HepG2 (cell line): ENCODE results near the gene TRIM69. TPM values are rescaled to one million over a fixed set of nuclear protein-coding genes. Genes with fewer than 3 reads are reported as not detected.

ENCODE experiments used
- ATAC-seq: fragments of 200-7000 bp; cut with Tn5 transposase; 3 replicates; pipeline ENCODE4 v1.9.1; 2020; ENCODE audit warnings: mild to moderate bottlenecking, moderate library complexity
- BruUV-seq: library from RNA; stranded (reverse); fragments of 400-500 nt; replicated peaks from 2 replicates; lab custom pipeline; 2021; lab: Mats Ljungman, UMichigan
- CTCF ChIA-PET: fragments of 300-600 bp; formaldehyde crosslinking; extraction: SDS; loops from one replicate; lab custom pipeline; 2021; ENCODE audit warnings: low total read pairs, inconsistent platforms, low intra/inter-chr PET ratio; lab: Yijun Ruan, JAX
- POLR2A ChIA-PET: fragments of 350-600 bp; sonication (Branson Sonifier 250); formaldehyde crosslinking; loops from one replicate; lab custom pipeline; 2020; ENCODE audit warnings: antibody characterized with exemption, inconsistent platforms; lab: Yijun Ruan, JAX
- DNase-seq: peaks from one replicate; pipeline ENCODE4 v3.0.0-alpha.2; 2015; ENCODE audit warnings: low spot score
- FAIRE-seq: peaks from 3 replicates; lab custom pipeline; 2011; peaks lifted over from hg19 to GRCh38; lab: Jason Lieb, UNC
- H2AFZ ChIP-seq: one replicate; pipeline ENCODE4 v1.6.1; 2011; ENCODE audit warnings: low read length, inconsistent platforms
- H3K27ac ChIP-seq: fragments of 300-600 bp; 3 replicates; pipeline ENCODE4 v1.8.0; 2011; ENCODE audit warnings: mixed run types, mild to moderate bottlenecking, mixed read lengths, low read length, inconsistent platforms; ENCODE audit not compliant: insufficient read depth; ENCODE audit errors: extremely low read length
- H3K27me3 ChIP-seq, 2 experiments: fragments of 200-600 bp in 1 of 2; 2 replicates in 1 of 2; 3 replicates in 1 of 2; pipeline versions ENCODE4 v1.6.0 to v1.8.0; 2011; ENCODE audit warnings: low read length in 2 of 2, mild to moderate bottlenecking in 2 of 2, moderate library complexity in 2 of 2, inconsistent platforms in 1 of 2; ENCODE audit not compliant: insufficient read depth in 2 of 2, control insufficient read depth in 1 of 2
- H3K36me3 ChIP-seq, 2 experiments: fragments of 200-600 bp in 1 of 2; replicated peaks in 1 of 2; 2 replicates in 1 of 2; 3 replicates in 1 of 2; pipeline versions ENCODE4 v1.5.1 to v1.8.0; 2011; ENCODE audit warnings: low read length in 2 of 2, inconsistent platforms in 1 of 2; ENCODE audit not compliant: insufficient read depth in 2 of 2, control insufficient read depth in 1 of 2
- H3K4me1 ChIP-seq: 2 replicates; pipeline ENCODE4 v1.5.1; 2012; ENCODE audit warnings: low read length, inconsistent platforms; ENCODE audit not compliant: insufficient read depth
- H3K4me2 ChIP-seq: 2 replicates; pipeline ENCODE4 v1.6.0; 2011; ENCODE audit warnings: low read depth, low read length, inconsistent platforms
- H3K4me3 ChIP-seq, 3 experiments: fragments of 200-600 bp in 1 of 3; sonication (generic), shearing (Covaris generic) in 1 of 3; replicated peaks in 1 of 3; 2 replicates each; pipeline ENCODE4 v1.5.1; 2011 to 2016; ENCODE audit warnings: low read length in 3 of 3, inconsistent platforms in 2 of 3, low read depth in 2 of 3, mild to moderate bottlenecking in 2 of 3, control low read depth in 1 of 3, mixed read lengths in 1 of 3; ENCODE audit not compliant: insufficient read depth in 1 of 3
- H3K79me2 ChIP-seq: one replicate; pipeline ENCODE4 v1.6.1; 2011; ENCODE audit warnings: low read length, inconsistent platforms; ENCODE audit not compliant: insufficient read depth
- H3K9ac ChIP-seq: 2 replicates; pipeline ENCODE4 v1.6.0; 2011; ENCODE audit warnings: mild to moderate bottlenecking, low read depth, low read length, inconsistent platforms; ENCODE audit not compliant: insufficient read depth
- H3K9me3 ChIP-seq: 2 replicates; pipeline ENCODE4 v1.5.1; 2012; ENCODE audit warnings: mild to moderate bottlenecking, low read length
- H4K20me1 ChIP-seq: 2 replicates; pipeline ENCODE4 v1.6.0; 2011; ENCODE audit warnings: inconsistent platforms, mild to moderate bottlenecking, low read length, moderate library complexity; ENCODE audit not compliant: insufficient read depth
- CHD4 ChIP-seq: fragments of 200-600 bp; sonication (generic); IDR thresholded peaks from 2 replicates; pipeline ENCODE4 v1.7.0; 2017; ENCODE audit warnings: mild to moderate bottlenecking, low read length, borderline replicate concordance
- EED ChIP-seq: sonication (generic); formaldehyde crosslinking; IDR thresholded peaks from 2 replicates; pipeline ENCODE4 v1.5.0; 2020; ENCODE audit warnings: mild to moderate bottlenecking, missing genetic modification reagents
- FOXO4 ChIP-seq: sonication (generic); formaldehyde crosslinking; conservative IDR thresholded peaks from 2 replicates; pipeline ENCODE4 v1.8.1; 2023; ENCODE audit warnings: missing genetic modification reagents
- MAFK ChIP-seq, 2 experiments: IDR thresholded peaks in 1 of 2; conservative IDR thresholded peaks in 1 of 2; 2 replicates each; pipeline ENCODE4 v1.6.1; 2011; ENCODE audit warnings: improper control_type of control experiment in 2 of 2, low read length in 2 of 2
- MEF2D ChIP-seq: sonication (generic); formaldehyde crosslinking; IDR thresholded peaks from 2 replicates; pipeline ENCODE4 v1.5.1; 2020; ENCODE audit warnings: mild to moderate bottlenecking, missing genetic modification reagents
- MTA1 ChIP-seq: sonication (generic); formaldehyde crosslinking; IDR thresholded peaks from 2 replicates; pipeline ENCODE4 v1.4.0; 2020; ENCODE audit warnings: missing genetic modification reagents, mild to moderate bottlenecking, borderline replicate concordance
- PATZ1 ChIP-seq: sonication (generic); formaldehyde crosslinking; IDR thresholded peaks from 2 replicates; pipeline ENCODE4 v1.4.0; 2020; ENCODE audit warnings: missing genetic modification reagents
- SNAPC4 ChIP-seq: sonication (generic); formaldehyde crosslinking; IDR thresholded peaks from 2 replicates; pipeline ENCODE4 v1.4.0; 2020; ENCODE audit warnings: mild to moderate bottlenecking, missing genetic modification reagents
- SOX6 ChIP-seq, 2 experiments: fragments of 450-650 bp in 1 of 2; sonication (generic) in 1 of 2; formaldehyde crosslinking in 1 of 2; IDR thresholded peaks; 2 replicates each; pipeline versions ENCODE4 v1.4.0 to v1.6.1; 2017 to 2020; ENCODE audit warnings: antibody characterized with exemption in 1 of 2, mild to moderate bottlenecking in 1 of 2, missing genetic modification reagents in 1 of 2
- TGIF2 ChIP-seq: IDR thresholded peaks from 2 replicates; pipeline ENCODE4 v1.6.1; 2016; ENCODE audit warnings: control low read depth, missing compliant biosample characterization
- ZMYM2 ChIP-seq: sonication (generic); formaldehyde crosslinking; IDR thresholded peaks from 2 replicates; pipeline ENCODE4 v1.8.0; 2022; ENCODE audit warnings: mild to moderate bottlenecking, missing genetic modification reagents
- ZNF451 ChIP-seq: sonication (generic); formaldehyde crosslinking; IDR thresholded peaks from 2 replicates; pipeline ENCODE4 v1.5.0; 2020; ENCODE audit warnings: mild to moderate bottlenecking, missing genetic modification reagents
- WGBS: methylation state at CpG from one replicate; pipeline ENCODE4 v1.1.6; 2017; ENCODE audit warnings: low lambda C conversion rate; 5-methylcytosine and 5-hydroxymethylcytosine counted together
- in situ Hi-C: cut with HindIII; loops from 2 replicates; pipeline ENCODE4 v1.10.0; 2017; ENCODE audit warnings: low pct_unique_long_range_greater_than_20kb; ENCODE audit not compliant: extremely low pct_ligation_motif_present
- intact Hi-C: fragments of 100-400 bp; cut with micrococcal nuclease; formaldehyde crosslinking; loops from one replicate; pipeline ENCODE4 v1.10.0; 2022; ENCODE audit not compliant: unreplicated experiment
- polyA plus RNA-seq, 8 experiments: library from polyadenylated mRNA; depleted of rRNA in 3 of 8; stranded (reverse) in 7 of 8; unstranded in 1 of 8; fragments of >200 nt; fragmentation: Illumina TruSeq in 4 of 8; extraction: Trizol in 4 of 8; gene quantifications; 2 replicates each; pipeline versions ENCODE4 v1.2.1 to v1.2.3, GENCODE V29; 2011 to 2016; ENCODE audit warnings: low read depth in 4 of 8, missing spikeins in 1 of 8, mixed read lengths in 1 of 8; ENCODE audit not compliant: insufficient read depth in 1 of 8
- total RNA-seq, 5 experiments: library from RNA; depleted of rRNA; stranded (reverse); fragments of >200 nt; fragmentation: Illumina TruSeq; extraction: Trizol; gene quantifications; 2 replicates each; pipeline ENCODE4 v1.2.3, GENCODE V29; 2016; ENCODE audit warnings: low read depth in 1 of 5
- TF ChIP-seq, protein P1 (sequence below): sonication (generic); formaldehyde crosslinking; IDR thresholded peaks from 2 replicates; pipeline ENCODE4 v1.4.0; 2020; ENCODE audit warnings: missing genetic modification reagents, mild to moderate bottlenecking, borderline replicate concordance

The TRIM69 gene
- total and polyA plus RNA-seq, 2 of the 13 experiments (the other 11 are each of a cell fraction or from before 2014, with no cell fraction given): 2.6 to 3.2 TPM

DNA sequence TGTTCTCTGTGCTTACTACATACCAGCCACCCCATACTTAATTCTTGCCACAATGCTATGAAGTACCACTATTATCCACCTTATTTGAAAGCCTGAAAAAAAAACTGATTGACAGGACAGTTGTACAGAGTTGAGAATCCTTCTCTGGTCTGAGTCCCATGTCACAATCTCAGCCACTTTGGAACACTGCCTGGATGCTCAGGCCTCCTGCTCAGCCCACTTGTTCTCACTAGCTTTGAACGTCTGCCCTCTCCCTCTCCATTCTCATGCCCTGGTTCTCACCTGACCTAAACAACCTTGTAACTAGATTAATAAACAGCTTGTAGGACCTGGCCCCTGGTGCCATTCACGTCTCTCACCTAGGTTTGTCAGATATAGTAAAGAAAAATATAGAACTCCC, 53.9 kb downstream of the TRIM69 start:
- in situ Hi-C loops: no loop called here
- ATAC-seq (no peak), DNase-seq (no peak), FAIRE-seq (no peak)
- no peak overlapping the region for H2AFZ ChIP-seq
- BruUV-seq: no TSS peak
- no peak overlapping the region for H3K27ac ChIP-seq
- intact Hi-C loops: no loop called here
- no peaks in the 10 kb centered on the region for H4K20me1 ChIP-seq
- H3K27me3 ChIP-seq: no peaks in the 10 kb centered on the region; a peak in 1 of 5 replicates
- POLR2A ChIA-PET: interaction anchor here (1.0 kb wide), 1 partner anchor 9 kb away, joined by 3 read pairs; no protein-coding TSS in a partner anchor
- H3K79me2 ChIP-seq: no peaks in the 10 kb centered on the region
- H3K36me3 ChIP-seq: no peaks in the 10 kb centered on the region
- CTCF ChIA-PET: no interaction called here
- WGBS: 13% methylated on average over 2 of the region's 2 CpGs
- H3K4me2 ChIP-seq: no peak overlapping the region
- no peak overlapping the region for H3K9ac ChIP-seq
- no peak overlapping the region for H3K4me3 ChIP-seq
- no peaks in the 10 kb centered on the region for H3K9me3 ChIP-seq
- H3K4me1 ChIP-seq: peaks cover 2% of the 10 kb centered on the region; the same call in 1 of the 2 replicates
- TF ChIP-seq, protein P1, sequence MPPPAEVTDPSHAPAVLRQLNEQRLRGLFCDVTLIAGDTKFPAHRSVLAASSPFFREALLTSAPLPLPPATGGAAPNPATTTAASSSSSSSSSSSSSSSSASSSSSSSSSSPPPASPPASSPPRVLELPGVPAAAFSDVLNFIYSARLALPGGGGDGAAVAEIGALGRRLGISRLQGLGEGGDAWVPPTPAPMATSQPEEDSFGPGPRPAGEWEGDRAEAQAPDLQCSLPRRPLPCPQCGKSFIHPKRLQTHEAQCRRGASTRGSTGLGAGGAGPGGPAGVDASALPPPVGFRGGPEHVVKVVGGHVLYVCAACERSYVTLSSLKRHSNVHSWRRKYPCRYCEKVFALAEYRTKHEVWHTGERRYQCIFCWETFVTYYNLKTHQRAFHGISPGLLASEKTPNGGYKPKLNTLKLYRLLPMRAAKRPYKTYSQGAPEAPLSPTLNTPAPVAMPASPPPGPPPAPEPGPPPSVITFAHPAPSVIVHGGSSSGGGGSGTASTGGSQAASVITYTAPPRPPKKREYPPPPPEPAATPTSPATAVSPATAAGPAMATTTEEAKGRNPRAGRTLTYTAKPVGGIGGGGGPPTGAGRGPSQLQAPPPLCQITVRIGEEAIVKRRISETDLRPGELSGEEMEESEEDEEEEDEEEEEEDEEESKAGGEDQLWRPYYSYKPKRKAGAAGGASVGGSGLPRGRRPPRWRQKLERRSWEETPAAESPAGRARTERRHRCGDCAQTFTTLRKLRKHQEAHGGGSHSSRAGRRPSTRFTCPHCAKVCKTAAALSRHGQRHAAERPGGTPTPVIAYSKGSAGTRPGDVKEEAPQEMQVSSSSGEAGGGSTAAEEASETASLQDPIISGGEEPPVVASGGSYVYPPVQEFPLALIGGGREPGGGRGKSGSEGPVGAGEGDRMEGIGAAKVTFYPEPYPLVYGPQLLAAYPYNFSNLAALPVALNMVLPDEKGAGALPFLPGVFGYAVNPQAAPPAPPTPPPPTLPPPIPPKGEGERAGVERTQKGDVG (CRISPR knock-in tag): no peak
- TF ChIP-seq CHD4: no peak
- TF ChIP-seq ZMYM2 (CRISPR knock-in tag): no peak
- no peak for TF ChIP-seq FOXO4 (CRISPR knock-in tag)
- no peak for TF ChIP-seq ZNF451 (CRISPR knock-in tag)
- no peak for TF ChIP-seq MAFK (conservative IDR thresholded peaks at IDR 0.05 in 1 of 2, IDR thresholded peaks at IDR 0.05 in 1 of 2; ENCODE audit: low read length in 2 of 2)
- no peak for TF ChIP-seq TGIF2 (CRISPR knock-in tag)
- TF ChIP-seq EED (CRISPR knock-in tag): no peak
- no peak for TF ChIP-seq MEF2D (CRISPR knock-in tag)
- TF ChIP-seq SOX6 (IDR thresholded peaks at IDR 0.05): no peak
- no peak for TF ChIP-seq SOX6 (CRISPR knock-in tag; IDR thresholded peaks at IDR 0.05)
- TF ChIP-seq PATZ1 (CRISPR knock-in tag): no peak
- TF ChIP-seq MTA1: no peak
- TF ChIP-seq SNAPC4 (CRISPR knock-in tag): no peak
